ENCODE measurements around the gene FAM163B. TPM values are rescaled to one million over a fixed set of nuclear protein-coding genes. Genes with fewer than 3 reads are reported as not detected.

FAM163B gene
- total and polyA plus RNA-seq, 2 of the 8 experiments (the other 6 are each of a cell fraction or from before 2014, with no cell fraction given) = 0.63 to 1.0 TPM

GRCh38 chr9:133569121-133569785 is 39.9 kb downstream of the FAM163B start (continued):
- no peak for TF ChIP-seq ATF2 (IDR thresholded peaks at IDR 0.05; ENCODE audit: low read length)
- TF ChIP-seq TCF12 (IDR thresholded peaks at IDR 0.05; ENCODE audit: low read depth, low read length) = no peak
- TF ChIP-seq GABPA (IDR thresholded peaks at IDR 0.05; ENCODE audit: borderline replicate concordance, insufficient read depth, low read length) = no peak
- no peak for TF ChIP-seq SAP30 (IDR thresholded peaks at IDR 0.05; ENCODE audit: insufficient read depth, insufficient replicate concordance, low read length)
- no peak for TF ChIP-seq BCL11A (IDR thresholded peaks at IDR 0.05; ENCODE audit: low read depth in 2 of 2, low read length in 2 of 2)
- TF ChIP-seq EZH2 (IDR thresholded peaks at IDR 0.05; ENCODE audit: low read depth, low read length, severe bottlenecking) = no peak
- no peak for TF ChIP-seq E2F6 (IDR thresholded peaks at IDR 0.05)
- TF ChIP-seq SUZ12 (IDR thresholded peaks at IDR 0.05; ENCODE audit: low read length) = no peak

Data from H1 (cell line).